ENCODE results near the gene STMND1.
"Not testable (repeated sequence)": the region's sequence is repeated elsewhere in the genome, so short reads cannot be mapped to it uniquely, and the experiment has no call there.

The STMND1 gene

GRCh38 chr6:17064975-17065374 lies 36.9 kb upstream of the STMND1 start:
- Histone ChIP-seq H3K23ac (ENCODE audit: low read depth, low read length, poor library complexity) (no peak overlapping the region), H2AFZ (ENCODE audit: low read length) (no peak overlapping the region), H3K4me2 (ENCODE audit: insufficient read depth, low read length, poor library complexity, severe bottlenecking) (no peak overlapping the region), H4K91ac (ENCODE audit: low read depth, low read length, poor library complexity) (no peak overlapping the region), H3K27ac (replicated peaks; ENCODE audit: low read length) (no peak overlapping the region), H2BK5ac (ENCODE audit: low read length) (no peak overlapping the region), H3K27me3 (ENCODE audit: control insufficient read depth in 3 of 3, insufficient read depth in 3 of 3, low read depth in 1 of 3, low read length in 3 of 3) (no peaks in the 10 kb centered on the region), H3K18ac (ENCODE audit: low read length) (no peak overlapping the region), H3K9me3 (replicated peaks in 1 of 2; ENCODE audit: control insufficient read depth in 2 of 2, insufficient read depth in 1 of 2, low read depth in 1 of 2, low read length in 2 of 2) (peaks cover 0 to under 1% of the 10 kb centered on the region in 2 donors), H2BK120ac (ENCODE audit: low read depth, low read length) (no peak overlapping the region), H2BK15ac (ENCODE audit: low read length) (no peak overlapping the region), H4K8ac (ENCODE audit: low read depth, low read length) (no peak overlapping the region), H2AK5ac (ENCODE audit: low read depth, low read length) (no peak overlapping the region), H3K4me3 (ENCODE audit: low read length in 2 of 2) (no peak overlapping the region), H3K4ac (ENCODE audit: low read length) (no peak overlapping the region), H3K36me3 (replicated peaks in 1 of 2; ENCODE audit: control insufficient read depth in 2 of 2, insufficient read depth in 2 of 2, low read length in 2 of 2) (no peaks in the 10 kb centered on the region), H3K9ac (ENCODE audit: low read depth, low read length, poor library complexity) (no peak overlapping the region), H2BK12ac (ENCODE audit: low read length) (no peak overlapping the region), H3K79me1 (ENCODE audit: low read depth, low read length) (peaks cover 1% of the 10 kb centered on the region), H3K4me1 (ENCODE audit: control insufficient read depth in 2 of 2, insufficient read depth in 1 of 2, low read depth in 1 of 2, low read length in 2 of 2) (no peaks in the 10 kb centered on the region), H3K14ac (ENCODE audit: low read length) (no peak overlapping the region)
- DNase-seq (ENCODE audit: low spot score): no peak

- Histone ChIP-seq H2AK5ac (ENCODE audit: low read depth, low read length) (no peak overlapping the region), H2BK15ac (ENCODE audit: low read length) (no peak overlapping the region), H3K9ac (ENCODE audit: low read depth, low read length, poor library complexity) (no peak overlapping the region), H2BK120ac (ENCODE audit: low read depth, low read length) (no peak overlapping the region), H3K9me3 (replicated peaks in 1 of 2; ENCODE audit: control insufficient read depth in 2 of 2, insufficient read depth in 1 of 2, low read depth in 1 of 2, low read length in 2 of 2) (peaks cover 0 to 3% of the 10 kb centered on the region in 2 donors), H3K4me2 (ENCODE audit: insufficient read depth, low read length, poor library complexity, severe bottlenecking) (no peak overlapping the region), H2BK5ac (ENCODE audit: low read length) (no peak overlapping the region), H2BK12ac (ENCODE audit: low read length) (no peak overlapping the region), H3K23ac (ENCODE audit: low read depth, low read length, poor library complexity) (no peak overlapping the region), H3K27me3 (ENCODE audit: control insufficient read depth in 3 of 3, insufficient read depth in 3 of 3, low read depth in 1 of 3, low read length in 3 of 3) (no peaks in the 10 kb centered on the region), H3K14ac (ENCODE audit: low read length) (no peak overlapping the region), H3K4ac (ENCODE audit: low read length) (no peak overlapping the region), H2AFZ (ENCODE audit: low read length) (no peak overlapping the region), H3K36me3 (replicated peaks in 1 of 2; ENCODE audit: control insufficient read depth in 2 of 2, insufficient read depth in 2 of 2, low read length in 2 of 2) (no peaks in the 10 kb centered on the region), H3K4me1 (ENCODE audit: control insufficient read depth in 2 of 2, insufficient read depth in 1 of 2, low read depth in 1 of 2, low read length in 2 of 2) (no peaks in the 10 kb centered on the region), H4K91ac (ENCODE audit: low read depth, low read length, poor library complexity) (no peak overlapping the region), H3K18ac (ENCODE audit: low read length) (no peak overlapping the region), H3K4me3 (ENCODE audit: low read length in 2 of 2) (no peak overlapping the region), H3K27ac (replicated peaks; ENCODE audit: low read length) (no peak overlapping the region), H4K8ac (ENCODE audit: low read depth, low read length) (no peak overlapping the region), H3K79me1 (ENCODE audit: low read depth, low read length) (peaks cover 1% of the 10 kb centered on the region)
- no peak for DNase-seq (ENCODE audit: low spot score)
- no CpG with 5 or more reads among the region's 6 CpGs for WGBS, 2 donors (ENCODE audit: extremely low coverage in 2 of 2, insufficient read length in 2 of 2, insufficient replicate concordance in 1 of 2)
These were observed 35.2 kb upstream of the STMND1 start for GRCh38 chr6:17066610-17067009.

GRCh38 chr6:17068972-17069371 lies 32.9 kb upstream of the STMND1 start:
- not testable (repeated sequence) for H4K91ac ChIP-seq (ENCODE audit: low read depth, low read length, poor library complexity); H3K36me3 ChIP-seq (replicated peaks in 1 of 2; ENCODE audit: control insufficient read depth in 2 of 2, insufficient read depth in 2 of 2, low read length in 2 of 2); H2BK12ac ChIP-seq (ENCODE audit: low read length); DNase-seq (ENCODE audit: low spot score); H3K9me3 ChIP-seq (replicated peaks in 1 of 2; ENCODE audit: control insufficient read depth in 2 of 2, insufficient read depth in 1 of 2, low read depth in 1 of 2, low read length in 2 of 2); H3K18ac ChIP-seq (ENCODE audit: low read length); H2BK5ac ChIP-seq (ENCODE audit: low read length); H3K23ac ChIP-seq (ENCODE audit: low read depth, low read length, poor library complexity); H3K4ac ChIP-seq (ENCODE audit: low read length); H3K14ac ChIP-seq (ENCODE audit: low read length); H4K8ac ChIP-seq (ENCODE audit: low read depth, low read length); H2AK5ac ChIP-seq (ENCODE audit: low read depth, low read length); H3K27ac ChIP-seq (replicated peaks; ENCODE audit: low read length); H3K4me1 ChIP-seq (ENCODE audit: control insufficient read depth in 2 of 2, insufficient read depth in 1 of 2, low read depth in 1 of 2, low read length in 2 of 2); H3K79me1 ChIP-seq (ENCODE audit: low read depth, low read length); H3K27me3 ChIP-seq (ENCODE audit: control insufficient read depth in 3 of 3, insufficient read depth in 3 of 3, low read depth in 1 of 3, low read length in 3 of 3); H2BK120ac ChIP-seq (ENCODE audit: low read depth, low read length); H3K4me3 ChIP-seq (ENCODE audit: low read length in 2 of 2); H3K9ac ChIP-seq (ENCODE audit: low read depth, low read length, poor library complexity); H2AFZ ChIP-seq (ENCODE audit: low read length); H3K4me2 ChIP-seq (ENCODE audit: insufficient read depth, low read length, poor library complexity, severe bottlenecking); H2BK15ac ChIP-seq (ENCODE audit: low read length)

- not testable (repeated sequence) for H2BK15ac ChIP-seq (ENCODE audit: low read length); H4K91ac ChIP-seq (ENCODE audit: low read depth, low read length, poor library complexity); H3K9me3 ChIP-seq (replicated peaks in 1 of 2; ENCODE audit: control insufficient read depth in 2 of 2, insufficient read depth in 1 of 2, low read depth in 1 of 2, low read length in 2 of 2); H3K4me2 ChIP-seq (ENCODE audit: insufficient read depth, low read length, poor library complexity, severe bottlenecking); H3K14ac ChIP-seq (ENCODE audit: low read length); H2AFZ ChIP-seq (ENCODE audit: low read length); H2AK5ac ChIP-seq (ENCODE audit: low read depth, low read length); H3K4me1 ChIP-seq (ENCODE audit: control insufficient read depth in 2 of 2, insufficient read depth in 1 of 2, low read depth in 1 of 2, low read length in 2 of 2); H3K36me3 ChIP-seq (replicated peaks in 1 of 2; ENCODE audit: control insufficient read depth in 2 of 2, insufficient read depth in 2 of 2, low read length in 2 of 2); H3K4me3 ChIP-seq (ENCODE audit: low read length in 2 of 2); H4K8ac ChIP-seq (ENCODE audit: low read depth, low read length); H3K18ac ChIP-seq (ENCODE audit: low read length); H2BK5ac ChIP-seq (ENCODE audit: low read length); H2BK12ac ChIP-seq (ENCODE audit: low read length); H2BK120ac ChIP-seq (ENCODE audit: low read depth, low read length); H3K9ac ChIP-seq (ENCODE audit: low read depth, low read length, poor library complexity); H3K79me1 ChIP-seq (ENCODE audit: low read depth, low read length); H3K27me3 ChIP-seq (ENCODE audit: control insufficient read depth in 3 of 3, insufficient read depth in 3 of 3, low read depth in 1 of 3, low read length in 3 of 3); H3K4ac ChIP-seq (ENCODE audit: low read length); H3K23ac ChIP-seq (ENCODE audit: low read depth, low read length, poor library complexity); H3K27ac ChIP-seq (replicated peaks; ENCODE audit: low read length); DNase-seq (ENCODE audit: low spot score)
- no CpG with 5 or more reads among the region's 2 CpGs for WGBS, 2 donors (ENCODE audit: extremely low coverage in 2 of 2, insufficient read length in 2 of 2, insufficient replicate concordance in 1 of 2)
These were observed 31.4 kb upstream of the STMND1 start for GRCh38 chr6:17070400-17070799.

Data from neuronal stem cell (in vitro differentiated cells).